Gastroesophageal sphincter (tissue), 3 donors: ENCODE measurements around the gene ANXA2.

ENCODE experiments used
- CTCF ChIP-seq, 4 experiments: fragments of 200-600 bp in 2 of 4; fragments of 450-650 bp in 2 of 4; sonication (generic) in 1 of 4; IDR thresholded peaks; one replicate each; pipeline ENCODE4 v1.5.1; 2017 to 2019; ENCODE audit warnings: antibody characterized with exemption in 4 of 4, mild to moderate bottlenecking in 2 of 4, moderate library complexity in 2 of 4
- EP300 ChIP-seq: sonication (generic); formaldehyde crosslinking; IDR thresholded peaks from one replicate; pipeline ENCODE4 v1.6.1; 2017; ENCODE audit warnings: antibody characterized with exemption, mild to moderate bottlenecking
- POLR2A ChIP-seq, 2 donors: fragments of 450-650 bp; IDR thresholded peaks; one replicate each; pipeline ENCODE4 v1.6.1; 2017; ENCODE audit warnings: antibody characterized with exemption in 2 of 2, mild to moderate bottlenecking in 2 of 2, moderate library complexity in 1 of 2
- POLR2AphosphoS5 ChIP-seq: sonication (generic); formaldehyde crosslinking; IDR thresholded peaks from one replicate; pipeline ENCODE4 v1.6.1; 2017; ENCODE audit warnings: antibody characterized with exemption

DNA sequence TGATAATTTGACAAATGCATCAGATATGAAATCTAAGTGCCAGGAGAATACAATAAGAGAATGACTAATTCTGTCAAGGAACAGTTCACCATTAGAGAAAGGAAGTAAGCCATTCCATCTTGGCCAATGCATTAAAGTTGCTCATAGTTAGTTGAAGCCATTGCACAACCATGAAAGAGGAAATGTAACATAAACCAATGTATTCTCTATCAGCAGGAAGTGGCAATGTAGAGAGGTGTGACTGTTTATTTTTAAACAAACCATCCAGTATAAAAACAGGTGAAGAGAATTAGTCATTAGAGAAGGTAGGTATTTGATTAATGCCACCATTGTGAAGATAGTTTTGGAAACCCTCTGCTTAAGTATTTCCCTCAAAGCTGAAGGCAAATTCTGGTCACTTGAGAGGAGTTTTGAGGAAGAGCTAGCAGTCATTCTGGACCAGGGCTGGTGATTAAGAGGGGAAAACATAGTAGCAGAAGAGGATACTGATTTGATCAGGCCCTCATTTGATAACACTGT lies 10.7 kb upstream of the ANXA2 start:
- TF ChIP-seq CTCF (IDR thresholded peaks at IDR 0.05) (no peak), POLR2AphosphoS5 (no peak), POLR2A (IDR thresholded peaks at IDR 0.05) (no peak), EP300 (no peak)
